Ovary (tissue), 9 donors: Measurements from ENCODE around the gene MAPK10. TPM values are rescaled to one million over a fixed set of nuclear protein-coding genes. Genes with fewer than 3 reads are reported as not detected.

ENCODE experiments used
- DNase-seq, 5 donors: peaks; one replicate each; pipeline ENCODE4 v3.0.0-alpha.2; 2019 to 2020
- H3K27ac ChIP-seq, 2 donors: fragments of 200-600 bp; one replicate each; pipeline versions ENCODE4 v1.5.1 to v1.8.0; 2019 to 2022
- H3K27me3 ChIP-seq: fragments of 200-600 bp; one replicate; pipeline ENCODE4 v1.8.0; 2022
- H3K36me3 ChIP-seq: fragments of 200-600 bp; sonication (generic); one replicate; pipeline ENCODE4 v1.5.1; 2019
- H3K4me1 ChIP-seq: one replicate; pipeline ENCODE4 v1.8.1; 2013; ENCODE audit warnings: mild to moderate bottlenecking, moderate library complexity; ENCODE audit not compliant: insufficient read depth
- H3K4me3 ChIP-seq: fragments of 200-600 bp; sonication (generic); one replicate; pipeline ENCODE4 v1.5.1; 2017
- H3K9me3 ChIP-seq, 2 donors: fragments of 200-600 bp in 1 of 2; sonication (generic) in 1 of 2; one replicate each; pipeline versions ENCODE4 v1.5.1 to v1.8.1; 2013 to 2019; ENCODE audit warnings: mild to moderate bottlenecking in 1 of 2, moderate library complexity in 1 of 2
- EP300 ChIP-seq: sonication (generic); formaldehyde crosslinking; IDR thresholded peaks from one replicate; pipeline ENCODE4 v1.6.1; 2017; ENCODE audit warnings: antibody characterized with exemption
- POLR2A ChIP-seq: fragments of 450-650 bp; IDR thresholded peaks from one replicate; pipeline ENCODE4 v1.6.1; 2017; ENCODE audit warnings: antibody characterized with exemption, mild to moderate bottlenecking, moderate library complexity
- WGBS, 3 donors: extraction: QIAGEN DNeasy Blood & Tissue Kit in 1 of 3; methylation state at CpG; one replicate each; pipeline versions ENCODE4 v1.1.5 to v1.1.7; 2013 to 2017; 5-methylcytosine and 5-hydroxymethylcytosine counted together
- intact Hi-C, 4 donors: fragments of 100-400 bp; cut with DNase I; formaldehyde crosslinking; loops; one replicate each; pipeline versions ENCODE4 v1.11.0 to v1.15.1; 2022 to 2023
- polyA plus RNA-seq, 2 donors: library from polyadenylated mRNA; stranded (reverse); fragments of 200-250 nt in 1 of 2; fragments of 350-450 nt in 1 of 2; fragmentation: Illumina TruSeq in 1 of 2; extraction: RNeasy Lipid Tissue Mini Kit (QIAGEN cat#74804) in 1 of 2; gene quantifications; one replicate each; pipeline ENCODE4 v1.2.3, GENCODE V29; 2013 to 2014
- total RNA-seq, 7 donors: library from RNA; depleted of rRNA in 2 of 7; stranded (reverse); fragments of >200 nt in 2 of 7; fragmentation: NEBNext Ultra II Directional in 3 of 7; extraction: Animal tissue kit (Norgen Biotek cat#: 25700) in 3 of 7; gene quantifications; one replicate each; pipeline versions ENCODE4 v1.1.0 to v1.2.4, GENCODE V29; 2016 to 2023
- TF ChIP-seq, protein P1 (sequence below), 3 donors: fragments of 450-650 bp in 2 of 3; fragments of 200-600 bp in 1 of 3; IDR thresholded peaks; one replicate each; pipeline versions ENCODE4 v1.5.1 to v1.8.0; 2016 to 2022; ENCODE audit warnings: antibody characterized with exemption in 3 of 3, mild to moderate bottlenecking in 1 of 3
- donor health status: DM: no; HTN: no; CAD: no; lungs with moderate emphysema.
- donor health status: DM: no; HTN: no; CAD: no.
- donor health status: Bipolar disorder and iron deficiency.
- donor health status: DM: yes; HTN: yes; CAD: no.
- donor health status: DM: no; HTN: no; CAD: no.
- donor health status: DM: yes; HTN: yes; CAD: no.

Gene MAPK10
- total and polyA plus RNA-seq, 9 donors: 19.3 to 41.6 (median 32.4) TPM

DNA sequence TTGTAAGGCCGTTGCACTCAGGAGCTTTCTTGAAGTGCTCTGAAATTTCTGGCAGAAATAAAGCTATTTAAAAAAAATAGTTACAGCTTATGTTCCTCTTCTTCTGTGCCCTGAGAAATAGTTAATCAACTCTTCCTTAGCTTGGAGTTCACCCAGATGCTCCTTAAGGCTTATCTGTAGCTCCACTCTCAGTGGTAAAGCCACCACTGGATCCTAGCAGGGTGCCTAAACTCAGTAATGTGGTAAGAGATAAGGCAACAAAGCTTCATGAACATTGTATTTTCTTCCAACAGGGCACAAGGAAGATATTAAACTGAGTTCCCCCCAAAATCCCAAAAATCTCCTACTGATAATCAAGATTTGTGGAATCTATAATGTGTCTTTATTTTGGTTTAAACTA lies 299.5 kb downstream of the MAPK10 start:
- H3K4me3 ChIP-seq: no peak overlapping the region
- H3K36me3 ChIP-seq: no peaks in the 10 kb centered on the region
- intact Hi-C loops: no loop called here
- no peaks in the 10 kb centered on the region for H3K9me3 ChIP-seq
- H3K4me1 ChIP-seq: no peaks in the 10 kb centered on the region
- no peak for DNase-seq
- WGBS, 3 donors: 90 to 93% (median 91%) methylated on average over 1 of the region's 1 CpG
- H3K27ac ChIP-seq: no peak overlapping the region
- no peaks in the 10 kb centered on the region for H3K27me3 ChIP-seq
- TF ChIP-seq, protein P1, sequence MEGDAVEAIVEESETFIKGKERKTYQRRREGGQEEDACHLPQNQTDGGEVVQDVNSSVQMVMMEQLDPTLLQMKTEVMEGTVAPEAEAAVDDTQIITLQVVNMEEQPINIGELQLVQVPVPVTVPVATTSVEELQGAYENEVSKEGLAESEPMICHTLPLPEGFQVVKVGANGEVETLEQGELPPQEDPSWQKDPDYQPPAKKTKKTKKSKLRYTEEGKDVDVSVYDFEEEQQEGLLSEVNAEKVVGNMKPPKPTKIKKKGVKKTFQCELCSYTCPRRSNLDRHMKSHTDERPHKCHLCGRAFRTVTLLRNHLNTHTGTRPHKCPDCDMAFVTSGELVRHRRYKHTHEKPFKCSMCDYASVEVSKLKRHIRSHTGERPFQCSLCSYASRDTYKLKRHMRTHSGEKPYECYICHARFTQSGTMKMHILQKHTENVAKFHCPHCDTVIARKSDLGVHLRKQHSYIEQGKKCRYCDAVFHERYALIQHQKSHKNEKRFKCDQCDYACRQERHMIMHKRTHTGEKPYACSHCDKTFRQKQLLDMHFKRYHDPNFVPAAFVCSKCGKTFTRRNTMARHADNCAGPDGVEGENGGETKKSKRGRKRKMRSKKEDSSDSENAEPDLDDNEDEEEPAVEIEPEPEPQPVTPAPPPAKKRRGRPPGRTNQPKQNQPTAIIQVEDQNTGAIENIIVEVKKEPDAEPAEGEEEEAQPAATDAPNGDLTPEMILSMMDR (IDR thresholded peaks at IDR 0.05): no peak
- TF ChIP-seq POLR2A (no peak), EP300 (no peak)

DNA sequence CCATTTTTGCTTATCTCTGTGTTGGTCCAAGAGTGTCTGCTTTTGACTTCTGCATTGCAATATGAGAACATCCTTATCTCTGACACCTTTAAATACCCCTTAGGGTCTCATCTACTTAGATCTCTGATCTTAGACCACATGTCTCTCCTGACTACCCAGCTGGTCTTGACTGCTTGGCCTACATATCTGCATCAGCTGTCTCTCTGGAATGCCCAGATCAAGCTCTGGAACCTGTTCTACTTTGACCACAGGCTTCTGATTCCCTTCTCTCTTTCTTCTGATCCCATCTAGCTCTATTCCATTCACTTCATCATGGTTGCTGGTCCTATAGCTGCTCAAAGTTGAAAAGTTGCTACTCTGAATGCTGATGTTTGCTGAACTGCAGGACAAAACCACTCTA lies 301.2 kb downstream of the MAPK10 start:
- no peak for DNase-seq
- TF ChIP-seq EP300 (no peak), POLR2A (no peak)
- TF ChIP-seq, protein P1 (IDR thresholded peaks at IDR 0.05): no peak
- H3K36me3 ChIP-seq: no peaks in the 10 kb centered on the region
- no peak overlapping the region for H3K27ac ChIP-seq
- no peaks in the 10 kb centered on the region for H3K27me3 ChIP-seq
- intact Hi-C loops: no loop called here
- H3K9me3 ChIP-seq: no peaks in the 10 kb centered on the region
- H3K4me1 ChIP-seq: no peaks in the 10 kb centered on the region
- no peak overlapping the region for H3K4me3 ChIP-seq

DNA sequence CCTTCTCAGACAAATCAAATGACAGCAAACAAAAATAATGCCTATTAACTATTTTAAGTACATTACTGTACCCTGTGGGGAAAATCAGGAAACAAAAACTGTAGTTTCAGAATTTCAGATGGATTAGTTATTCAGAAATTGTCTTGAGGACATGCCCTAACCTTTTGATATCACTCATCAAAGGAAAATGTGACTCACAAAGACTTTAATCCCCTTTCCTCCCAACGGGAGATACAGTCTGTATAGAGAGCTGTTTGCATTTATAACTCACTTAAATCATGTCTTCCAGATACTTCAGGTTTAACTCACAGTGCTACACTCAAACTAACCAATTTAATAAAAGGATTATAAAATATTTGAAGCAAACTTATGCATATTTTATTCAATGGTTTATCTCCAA lies 304.0 kb downstream of the MAPK10 start:
- no peaks in the 10 kb centered on the region for H3K4me1 ChIP-seq
- no peak overlapping the region for H3K27ac ChIP-seq
- no peaks in the 10 kb centered on the region for H3K36me3 ChIP-seq
- WGBS, 3 donors: 4 to 14% (median 11%) methylated on average over 1 of the region's 1 CpG
- DNase-seq: no peak
- no peak overlapping the region for H3K4me3 ChIP-seq
- no peaks in the 10 kb centered on the region for H3K9me3 ChIP-seq
- TF ChIP-seq, protein P1 (IDR thresholded peaks at IDR 0.05): no peak
- TF ChIP-seq EP300 (no peak), POLR2A (no peak)
- intact Hi-C loops: no loop called here
- no peaks in the 10 kb centered on the region for H3K27me3 ChIP-seq

DNA sequence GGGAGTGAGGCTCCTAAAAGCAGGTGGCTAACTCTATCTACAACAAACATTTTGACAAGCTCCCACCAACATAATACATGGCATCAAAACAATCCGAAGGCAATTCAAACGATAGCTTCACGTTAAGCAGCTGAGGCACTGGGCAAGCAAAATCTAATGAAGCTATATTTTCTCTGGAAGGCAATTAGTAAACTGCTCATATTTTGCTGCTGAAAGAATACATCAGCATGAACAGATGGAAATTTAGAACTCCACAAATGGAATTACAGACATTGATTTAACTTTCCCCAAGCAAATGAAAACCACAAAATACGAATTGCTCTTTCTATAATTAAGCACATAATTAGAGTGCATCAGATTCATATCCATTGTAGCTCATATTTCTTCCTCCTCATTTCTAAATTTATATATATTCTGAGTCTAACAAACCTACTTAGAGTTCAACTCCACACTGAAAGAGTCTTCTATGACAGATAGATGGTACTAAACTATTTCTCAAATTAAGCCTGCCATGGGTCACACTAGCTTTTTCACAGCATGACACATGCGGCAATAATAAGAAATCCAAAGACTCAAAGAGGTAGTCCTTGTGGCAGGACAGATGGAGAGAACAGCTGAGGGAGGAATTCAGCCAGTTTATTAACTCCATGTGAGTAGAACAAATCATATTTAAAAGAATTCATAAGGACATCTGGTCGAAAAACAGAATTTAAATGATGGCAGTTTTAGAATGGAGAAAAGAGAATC lies 305.4 kb downstream of the MAPK10 start:
- WGBS, 3 donors: 29 to 55% (median 44%) methylated on average over 6 of the region's 6 CpGs
- TF ChIP-seq, protein P1 (IDR thresholded peaks at IDR 0.05): no peak
- TF ChIP-seq POLR2A (no peak), EP300 (no peak)
- no peaks in the 10 kb centered on the region for H3K4me1 ChIP-seq

More for the DNA sequence above, 305.4 kb downstream of the MAPK10 start:
- no peaks in the 10 kb centered on the region for H3K36me3 ChIP-seq
- no peak overlapping the region for H3K4me3 ChIP-seq
- no peaks in the 10 kb centered on the region for H3K9me3 ChIP-seq
- intact Hi-C loops: no loop called here
- no peaks in the 10 kb centered on the region for H3K27me3 ChIP-seq
- no peak for DNase-seq
- no peak overlapping the region for H3K27ac ChIP-seq
